Measurements from ENCODE around the gene GAGE1. TPM values are rescaled to one million over a fixed set of nuclear protein-coding genes. Genes with fewer than 3 reads are reported as not detected.

The GAGE1 gene
- total and polyA plus RNA-seq, 2 donors (not counting 1 experiment from before 2014, with no cell fraction given): not detected

- CTCF ChIA-PET: no interaction called here
- H2AFZ ChIP-seq (ENCODE audit: insufficient read depth, low read depth, low read length, poor library complexity, severe bottlenecking): peak overlapping the region; percentile 9
Measured at GRCh38 chrX:49627086-49627777, 28.4 kb downstream of the GAGE1 start.

More at GRCh38 chrX:49627086-49627777, 28.4 kb downstream of the GAGE1 start:
- Histone ChIP-seq H3K9me3 (ENCODE audit: control extremely low read depth in 1 of 3, control insufficient read depth in 2 of 3, insufficient read depth in 1 of 3, low read length in 2 of 3) (peaks cover 0 to 13% (median 0%) of the 10 kb centered on the region in 3 donors), H3K4me2 (replicated peaks; ENCODE audit: low read depth, low read length, poor library complexity, severe bottlenecking) (peak overlapping the region; percentile 39), H3K27ac (ENCODE audit: low read length in 2 of 2) (no peak overlapping the region), H3K36me3 (replicated peaks in 1 of 2; ENCODE audit: control extremely low read depth in 1 of 2, control insufficient read depth in 1 of 2, extremely low read depth in 1 of 2, insufficient read depth in 2 of 2, low read length in 1 of 2) (no peaks in the 10 kb centered on the region), H3K4me1 (ENCODE audit: control insufficient read depth in 2 of 2, insufficient read depth in 2 of 2, low read length in 2 of 2) (no peaks in the 10 kb centered on the region), H3K79me2 (ENCODE audit: control insufficient read depth, insufficient read depth, low read length) (no peaks in the 10 kb centered on the region), H3K4me3 (ENCODE audit: control extremely low read depth in 1 of 5, extremely low read depth in 1 of 5, insufficient read depth in 1 of 5, low read depth in 2 of 5, low read length in 4 of 5) (peak overlapping the region in 2 of 5 experiments; percentile 22 to 30), H4K20me1 (ENCODE audit: control insufficient read depth, insufficient read depth, low read length, poor library complexity, severe bottlenecking) (no peaks in the 10 kb centered on the region), H3K9ac (ENCODE audit: low read length) (peak overlapping the region; percentile 16), H3K27me3 (replicated peaks in 1 of 4; ENCODE audit: control extremely low read depth in 1 of 4, control insufficient read depth in 3 of 4, insufficient read depth in 4 of 4, low read length in 3 of 4) (peaks cover 0 to 3% (median 0%) of the 10 kb centered on the region in 4 experiments)
- TF ChIP-seq CTCF (IDR thresholded peaks at IDR 0.05) (no peak), EZH2 (IDR thresholded peaks at IDR 0.05; ENCODE audit: borderline replicate concordance, insufficient read depth, low read depth, low read length, poor library complexity, severe bottlenecking) (no peak)
- Mint-ChIP-seq H3K27me3 (no peaks in the 10 kb centered on the region), H3K27ac (no peak overlapping the region), H3K4me3 (peak overlapping the region; percentile 23), H3K4me1 (no peaks in the 10 kb centered on the region), H3K9me3 (ENCODE audit: insufficient read depth) (peaks cover 2% of the 10 kb centered on the region)
- DNase-seq: peak; percentile 4
- WGBS (ENCODE audit: insufficient coverage): 75% methylated on average over 22 of the region's 33 CpGs
- POLR2A ChIA-PET: no interaction called here
- intact Hi-C loops (cut with micrococcal nuclease): no loop called here
- no peak for ATAC-seq (ENCODE audit: low read depth)
